ENCODE measurements around the gene PLPPR3.

The PLPPR3 gene

DNA sequence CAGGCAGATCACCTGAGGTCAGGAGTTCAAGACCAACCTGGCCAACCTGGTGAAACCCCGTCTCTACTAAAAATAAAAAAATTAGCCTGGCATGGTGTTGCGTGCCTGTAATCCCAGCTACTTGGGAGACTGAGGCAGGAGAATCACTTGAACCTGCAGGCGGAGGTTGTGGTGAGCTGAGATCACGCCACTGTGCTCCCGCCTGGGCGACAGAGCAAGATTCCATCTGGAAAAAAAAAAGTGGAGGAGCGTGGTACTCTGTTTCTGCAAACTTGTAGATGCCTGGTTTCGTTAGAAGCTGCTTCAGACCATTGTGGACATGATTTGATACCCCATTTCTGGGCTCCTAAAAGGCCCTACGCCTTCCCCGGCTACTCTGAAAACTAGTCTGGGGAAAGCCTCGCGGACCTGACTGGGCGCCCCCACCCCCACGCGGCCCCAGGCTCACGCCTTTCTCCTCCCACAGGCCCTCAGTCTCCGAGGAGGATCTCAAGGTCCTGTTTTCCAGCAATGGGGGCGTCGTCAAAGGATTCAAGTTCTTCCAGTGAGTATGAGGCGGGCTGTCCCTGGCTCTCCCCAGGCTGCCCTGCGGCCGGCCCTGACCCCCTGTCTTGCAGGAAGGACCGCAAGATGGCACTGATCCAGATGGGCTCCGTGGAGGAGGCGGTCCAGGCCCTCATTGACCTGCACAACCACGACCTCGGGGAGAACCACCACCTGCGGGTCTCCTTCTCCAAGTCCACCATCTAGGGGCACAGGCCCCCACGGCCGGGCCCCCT, 11.5 kb downstream of the PLPPR3 start:
- DNase-seq (ENCODE audit: low read depth): no peak

DNA sequence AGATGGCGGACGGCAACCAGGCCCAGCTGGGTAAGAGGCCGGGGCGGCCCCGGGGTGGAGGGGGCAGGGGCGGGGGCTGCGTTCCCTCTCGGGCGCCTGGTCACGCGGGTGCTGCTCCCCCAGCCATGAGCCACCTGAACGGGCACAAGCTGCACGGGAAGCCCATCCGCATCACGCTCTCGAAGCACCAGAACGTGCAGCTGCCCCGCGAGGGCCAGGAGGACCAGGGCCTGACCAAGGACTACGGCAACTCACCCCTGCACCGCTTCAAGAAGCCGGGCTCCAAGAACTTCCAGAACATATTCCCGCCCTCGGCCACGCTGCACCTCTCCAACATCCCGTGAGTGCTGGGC, 13.4 kb downstream of the PLPPR3 start:
- no peak for DNase-seq (ENCODE audit: low read depth)

DNA sequence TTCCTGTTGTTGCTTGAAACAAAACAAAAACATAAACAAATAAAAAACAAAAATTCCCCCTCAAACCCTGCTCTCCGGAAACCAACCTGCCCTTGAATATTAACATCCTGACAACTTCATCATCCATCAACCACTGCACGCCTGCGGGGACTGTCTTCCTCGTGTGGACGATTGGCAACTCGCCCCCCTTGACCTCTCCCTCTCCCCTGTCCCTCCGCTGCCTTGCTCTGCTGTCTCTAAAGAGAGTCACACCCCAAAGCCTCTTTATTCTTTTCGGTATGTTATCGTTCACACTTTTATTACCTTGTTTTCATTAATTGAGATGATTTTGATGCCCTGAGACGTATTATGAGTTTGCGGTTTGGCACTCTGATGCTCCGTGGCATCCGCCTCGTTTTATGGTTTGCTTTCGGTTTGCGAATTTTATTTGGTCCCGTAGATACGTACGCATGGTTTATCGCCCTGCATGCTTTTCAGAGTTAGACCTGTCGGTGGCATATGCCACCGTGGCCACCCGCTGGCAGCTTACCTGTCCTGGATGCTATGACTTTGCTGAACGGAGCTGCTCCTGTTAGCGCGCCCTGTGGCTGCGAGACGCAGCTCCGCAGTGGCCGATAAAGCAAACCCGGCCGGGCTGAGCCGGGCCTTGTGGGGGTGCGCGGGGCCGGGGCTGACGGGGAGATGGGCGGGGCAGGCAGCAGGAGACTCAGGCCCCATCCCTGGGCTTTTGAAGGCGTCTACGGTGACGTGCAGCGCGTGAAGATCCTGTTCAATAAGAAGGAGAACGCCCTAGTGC, 13.9 kb downstream of the PLPPR3 start:
- DNase-seq (ENCODE audit: low read depth): no peak

DNA sequence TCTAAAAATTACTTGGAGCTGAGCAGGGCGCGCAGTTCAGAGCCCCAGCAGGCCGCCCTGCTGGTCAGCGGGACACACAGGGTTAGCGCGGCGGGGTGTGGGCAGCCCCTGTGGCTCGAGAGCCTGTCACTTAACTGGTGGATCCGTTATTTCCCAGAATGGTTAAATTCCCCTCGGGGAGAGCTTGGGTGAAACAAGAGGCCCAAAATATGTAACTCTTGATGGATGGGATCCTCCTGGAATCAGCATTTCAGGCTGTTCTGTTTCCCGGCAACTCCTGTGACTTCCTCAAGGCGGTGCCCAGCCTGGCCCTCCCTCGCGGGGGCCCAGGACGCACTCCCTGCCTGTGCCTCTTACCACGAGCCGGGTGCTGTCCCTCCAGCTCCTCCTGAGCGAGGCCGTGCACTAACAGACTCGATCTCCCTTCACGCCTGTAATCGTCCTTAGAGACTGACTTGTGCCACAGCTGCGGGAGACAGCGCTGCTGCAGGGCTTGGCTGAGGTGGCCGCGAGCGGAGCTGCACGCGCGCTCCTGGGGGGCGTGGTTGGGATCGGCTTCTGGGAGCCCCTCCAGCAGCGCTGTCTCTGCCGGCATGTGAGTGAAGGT, 14.8 kb downstream of the PLPPR3 start:
- no peak for DNase-seq (ENCODE audit: low read depth)

DNA sequence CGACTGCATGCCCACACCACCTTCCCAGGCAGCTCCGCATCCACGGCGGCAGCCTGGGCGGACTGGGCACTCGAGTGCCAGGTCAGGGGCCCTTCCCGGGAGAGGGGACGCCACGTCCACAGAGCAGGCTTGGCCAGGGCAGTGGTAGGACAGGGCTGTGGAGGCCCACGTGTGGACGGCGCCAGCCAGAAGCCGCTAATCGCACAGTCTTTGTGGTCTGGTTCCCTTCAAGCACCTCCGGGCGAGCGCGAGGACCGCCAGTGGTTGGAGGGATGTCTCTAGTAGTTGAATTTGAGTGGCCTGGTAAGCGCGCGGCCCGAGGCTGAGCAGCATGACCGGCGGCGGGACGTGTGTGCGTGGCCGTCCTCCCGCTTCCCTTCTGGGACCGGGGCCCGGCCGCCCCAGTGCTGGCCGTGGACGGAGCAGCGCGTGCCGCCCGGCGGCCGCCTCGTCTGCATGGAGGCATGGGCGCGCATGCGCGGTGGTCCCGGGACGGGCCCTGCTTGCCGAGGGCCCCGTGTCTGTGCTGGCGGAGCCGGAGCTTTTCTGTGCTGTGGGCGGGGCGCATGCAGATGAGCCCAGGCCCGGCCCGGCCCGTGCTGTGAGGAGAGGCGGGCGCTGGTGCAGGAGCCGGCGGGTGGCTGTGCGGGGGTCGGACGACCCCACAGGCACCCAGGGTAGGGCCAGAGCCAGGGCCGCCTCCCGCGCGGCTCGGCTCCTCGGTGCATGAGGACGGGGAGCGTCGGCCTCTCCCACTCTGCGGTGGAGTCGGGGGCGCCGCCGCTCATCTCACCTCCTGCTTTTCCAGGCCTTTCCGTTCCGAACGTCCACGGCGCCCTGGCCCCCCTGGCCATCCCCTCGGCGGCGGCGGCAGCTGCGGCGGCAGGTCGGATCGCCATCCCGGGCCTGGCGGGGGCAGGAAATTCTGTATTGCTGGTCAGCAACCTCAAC, 15.9 kb downstream of the PLPPR3 start:
- DNase-seq (ENCODE audit: low read depth): no peak

DNA sequence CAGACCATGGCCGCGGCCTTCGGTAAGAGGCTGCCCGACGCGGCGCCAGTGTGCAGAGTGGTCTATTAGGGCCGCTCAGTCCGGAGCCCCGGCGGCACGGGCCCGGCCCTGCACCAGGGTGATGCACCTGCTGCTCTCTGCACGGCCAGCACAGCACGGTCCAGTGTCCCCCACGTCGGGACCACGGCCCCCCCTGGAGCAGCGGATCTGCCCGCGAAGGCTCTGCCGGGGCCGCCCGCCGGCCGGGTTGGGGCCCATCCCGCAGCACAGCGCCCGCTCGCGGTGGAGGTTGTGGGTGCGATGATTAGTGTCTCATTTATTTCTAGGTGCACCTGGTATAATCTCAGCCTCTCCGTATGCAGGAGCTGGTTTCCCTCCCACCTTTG, 16.6 kb downstream of the PLPPR3 start:
- no peak for DNase-seq (ENCODE audit: low read depth)

DNA sequence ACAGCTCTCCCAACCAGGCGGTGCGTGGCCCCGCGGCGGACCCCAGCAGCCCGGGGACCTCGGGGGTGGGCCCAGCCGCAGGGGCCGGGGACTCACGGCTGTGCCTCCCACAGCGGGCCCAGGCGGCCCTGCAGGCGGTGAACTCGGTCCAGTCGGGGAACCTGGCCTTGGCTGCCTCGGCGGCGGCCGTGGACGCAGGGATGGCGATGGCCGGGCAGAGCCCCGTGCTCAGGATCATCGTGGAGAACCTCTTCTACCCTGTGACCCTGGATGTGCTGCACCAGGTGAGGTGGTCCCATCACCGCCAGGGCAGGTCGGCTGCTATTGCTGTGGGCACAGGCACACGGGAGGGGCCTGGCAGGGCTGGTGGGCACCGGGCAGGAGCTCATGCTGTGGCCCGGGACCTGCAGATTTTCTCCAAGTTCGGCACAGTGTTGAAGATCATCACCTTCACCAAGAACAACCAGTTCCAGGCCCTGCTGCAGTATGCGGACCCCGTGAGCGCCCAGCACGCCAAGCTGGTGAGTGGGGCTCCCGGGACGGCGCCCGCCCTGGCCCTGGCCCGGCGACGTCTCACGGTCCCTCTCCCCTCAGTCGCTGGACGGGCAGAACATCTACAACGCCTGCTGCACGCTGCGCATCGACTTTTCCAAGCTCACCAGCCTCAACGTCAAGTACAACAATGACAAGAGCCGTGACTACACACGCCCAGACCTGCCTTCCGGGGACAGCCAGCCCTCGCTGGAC, 17.2 kb downstream of the PLPPR3 start:
- no peak for DNase-seq (ENCODE audit: low read depth)

DNA sequence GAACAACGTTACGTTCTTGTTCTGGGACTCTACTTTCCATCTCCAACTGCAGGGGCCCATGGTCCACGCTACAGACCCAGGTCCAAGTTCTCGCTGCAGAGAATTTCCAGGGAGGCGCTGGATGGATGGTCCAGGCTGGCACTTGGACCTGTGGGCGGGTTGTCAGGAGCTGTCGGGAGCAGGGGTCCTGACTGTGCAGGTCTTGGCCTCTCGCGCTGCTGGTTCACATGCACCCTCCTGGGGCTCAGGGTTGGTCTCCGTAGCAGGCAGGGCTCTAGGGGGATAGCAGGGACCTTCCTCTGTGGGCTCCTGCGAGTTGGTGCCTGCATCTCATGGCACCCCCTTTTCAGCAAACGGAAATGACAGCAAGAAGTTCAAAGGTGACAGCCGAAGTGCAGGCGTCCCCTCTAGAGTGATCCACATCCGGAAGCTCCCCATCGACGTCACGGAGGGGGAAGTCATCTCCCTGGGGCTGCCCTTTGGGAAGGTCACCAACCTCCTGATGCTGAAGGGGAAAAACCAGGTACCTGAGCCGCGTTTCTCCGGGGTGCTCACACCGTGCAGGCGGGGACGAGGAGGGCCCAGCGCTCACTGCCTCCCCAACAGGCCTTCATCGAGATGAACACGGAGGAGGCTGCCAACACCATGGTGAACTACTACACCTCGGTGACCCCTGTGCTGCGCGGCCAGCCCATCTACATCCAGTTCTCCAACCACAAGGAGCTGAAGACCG, 17.9 kb downstream of the PLPPR3 start:
- DNase-seq (ENCODE audit: low read depth): no peak

DNA sequence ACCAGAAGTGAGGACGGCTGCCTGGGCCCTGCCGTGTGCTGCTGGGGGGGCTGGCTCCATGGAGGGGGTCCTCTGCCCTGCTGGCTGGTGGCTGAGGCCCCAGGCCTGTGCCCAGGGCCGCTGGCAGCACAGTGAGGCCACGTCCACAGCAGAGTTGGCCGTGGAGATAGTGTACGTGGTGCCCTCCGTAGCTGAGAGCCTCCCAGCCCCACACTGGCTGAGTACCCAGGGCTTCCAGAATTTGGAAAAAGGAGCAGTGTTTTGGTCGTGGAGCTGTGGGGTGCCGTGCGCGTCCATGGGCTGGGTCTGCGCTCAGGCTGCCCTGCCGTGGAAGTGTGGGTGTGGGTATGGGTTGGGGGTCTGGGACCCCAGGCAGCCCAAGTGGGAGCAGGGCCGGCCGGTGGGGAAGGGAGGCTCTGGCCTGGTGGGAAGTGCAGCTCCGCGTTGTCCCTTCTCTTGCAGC, 18.6 kb downstream of the PLPPR3 start:
- no peak for DNase-seq (ENCODE audit: low read depth)

DNA sequence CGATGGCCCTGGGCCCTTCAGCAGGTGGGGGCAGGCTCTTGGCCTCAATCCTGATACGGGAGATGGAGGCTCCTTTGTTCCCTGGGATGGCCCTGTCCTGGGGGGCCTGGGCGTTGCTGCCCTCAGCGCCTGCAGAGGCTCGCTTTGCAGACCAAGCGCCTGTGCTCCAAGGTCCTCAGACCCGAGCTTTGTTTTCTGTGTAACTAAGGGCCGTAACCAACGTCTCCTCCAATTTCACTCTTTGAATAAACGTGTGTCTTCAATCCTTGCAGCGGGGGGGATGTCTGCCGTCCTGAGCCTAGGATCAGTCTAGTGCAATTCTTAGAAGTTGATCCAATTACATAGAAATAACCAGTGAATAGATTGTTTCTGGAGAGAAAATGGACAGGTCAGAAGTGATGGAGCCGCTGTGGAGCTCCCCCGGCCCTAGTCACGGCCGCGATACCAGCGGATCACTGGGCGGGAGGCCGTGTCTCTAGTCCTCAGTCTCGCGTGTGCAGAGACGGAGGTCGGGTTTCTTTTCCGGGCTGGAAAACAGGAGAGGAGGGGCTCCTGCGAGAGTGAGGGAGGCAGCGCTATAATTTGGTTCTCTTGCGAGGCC, 19.2 kb downstream of the PLPPR3 start:
- no peak for DNase-seq (ENCODE audit: low read depth)

DNA sequence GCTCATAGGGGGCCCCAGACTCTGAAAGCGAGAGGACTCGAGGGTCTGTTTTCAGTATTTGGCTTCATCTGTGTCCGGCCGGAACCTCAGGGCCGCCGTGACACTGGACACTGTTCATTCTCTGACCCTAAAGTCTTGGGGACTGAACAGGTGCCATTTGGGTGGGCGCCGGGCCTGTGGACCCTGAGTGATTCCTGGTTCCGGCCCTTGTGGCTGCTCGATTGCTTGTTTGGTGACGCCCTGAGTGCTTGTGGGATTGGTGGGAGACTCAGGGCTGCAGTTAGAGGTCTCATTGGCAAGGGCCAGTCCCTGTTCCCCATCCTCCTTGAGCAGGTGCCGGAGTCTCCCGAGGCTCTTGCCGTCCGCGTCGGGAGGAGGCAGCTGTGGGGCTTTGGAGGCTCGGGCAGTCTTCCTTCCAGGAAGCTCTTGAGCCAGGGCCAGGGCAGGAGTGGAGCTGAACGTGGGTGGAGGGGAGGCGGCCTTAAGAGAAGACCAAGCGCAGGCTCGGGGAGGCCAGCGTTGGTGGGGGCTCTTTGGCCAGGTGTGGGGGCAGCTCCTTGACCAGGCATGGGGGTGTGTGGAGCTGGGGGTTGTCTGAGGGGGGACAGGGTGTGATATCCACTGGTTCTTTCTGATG, 19.8 kb downstream of the PLPPR3 start:
- no peak for DNase-seq (ENCODE audit: low read depth)

DNA sequence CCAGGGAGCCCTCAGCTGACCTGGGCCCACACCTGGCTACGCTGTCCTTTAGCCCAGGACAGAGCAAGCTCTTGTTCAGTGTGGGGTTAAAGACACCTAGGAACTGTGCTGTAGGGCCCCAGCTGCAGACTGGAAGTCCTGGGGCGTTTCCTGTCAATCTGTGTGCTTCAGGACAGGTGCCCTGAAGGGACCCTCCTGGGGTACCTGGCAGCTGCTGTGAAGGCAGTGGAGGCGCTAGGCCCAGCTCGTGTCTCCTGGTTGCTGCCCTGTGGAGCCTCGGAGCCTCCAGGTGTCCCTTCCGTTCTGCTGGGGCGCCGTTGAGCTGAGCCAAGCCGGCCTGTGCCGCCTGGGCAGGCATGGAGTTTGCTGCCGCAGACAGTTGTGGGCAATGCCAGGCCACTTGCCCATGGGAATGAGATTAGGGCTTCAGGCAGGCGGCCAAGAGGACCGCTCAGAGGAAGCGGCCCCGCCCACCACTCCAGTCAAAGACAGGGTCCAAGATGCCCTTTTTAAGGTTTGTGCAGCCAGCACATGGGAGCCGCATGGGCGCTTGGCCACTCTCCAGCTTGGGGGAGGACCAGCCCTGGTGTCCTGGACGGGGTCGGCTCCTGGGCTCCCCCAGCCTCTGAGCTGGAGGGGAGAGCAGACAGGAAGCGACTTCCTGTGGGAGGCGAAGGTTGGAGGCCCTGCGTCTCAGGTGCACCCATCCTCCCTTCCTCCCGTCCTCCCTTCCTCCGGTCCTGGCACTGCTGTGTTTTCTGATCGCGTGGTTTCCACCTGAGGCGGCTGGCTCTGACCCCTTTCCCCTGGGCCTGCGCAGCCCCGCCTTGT, 20.5 kb downstream of the PLPPR3 start:
- no peak for DNase-seq (ENCODE audit: low read depth)

DNA sequence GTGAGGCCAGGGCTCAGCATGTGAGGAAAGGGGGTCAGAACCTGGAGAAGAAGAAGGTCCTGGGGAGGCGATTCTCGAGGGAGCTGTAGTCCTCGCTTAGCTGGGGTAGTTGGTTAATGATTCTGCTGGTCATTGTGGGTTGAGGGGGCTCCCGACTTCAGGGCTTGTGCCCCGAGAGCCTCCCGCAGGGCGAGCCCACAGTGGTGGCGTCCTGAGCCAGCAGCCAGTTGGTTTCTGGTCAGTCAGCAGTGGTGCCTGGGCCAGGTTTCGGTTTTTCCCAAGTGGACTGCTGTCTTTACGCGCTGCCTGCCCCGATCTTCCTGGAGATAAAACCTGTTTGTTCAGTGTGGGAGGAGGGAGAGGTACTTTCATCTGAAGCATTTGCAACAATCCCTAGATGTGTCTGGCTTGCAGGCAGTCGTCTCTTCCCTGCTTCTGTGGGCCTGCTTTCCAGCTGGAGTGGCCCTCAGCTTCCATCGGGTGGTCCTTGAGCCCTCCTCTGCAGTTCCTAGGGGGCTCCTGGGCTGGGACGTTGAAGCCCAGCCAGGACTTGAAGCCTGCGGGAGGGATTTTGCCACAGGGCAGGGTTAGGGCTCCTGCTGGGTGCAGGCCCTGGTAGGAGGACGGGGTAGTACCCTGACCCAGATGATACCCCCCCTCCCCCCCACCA, 21.3 kb downstream of the PLPPR3 start:
- no peak for DNase-seq (ENCODE audit: low read depth)

DNA sequence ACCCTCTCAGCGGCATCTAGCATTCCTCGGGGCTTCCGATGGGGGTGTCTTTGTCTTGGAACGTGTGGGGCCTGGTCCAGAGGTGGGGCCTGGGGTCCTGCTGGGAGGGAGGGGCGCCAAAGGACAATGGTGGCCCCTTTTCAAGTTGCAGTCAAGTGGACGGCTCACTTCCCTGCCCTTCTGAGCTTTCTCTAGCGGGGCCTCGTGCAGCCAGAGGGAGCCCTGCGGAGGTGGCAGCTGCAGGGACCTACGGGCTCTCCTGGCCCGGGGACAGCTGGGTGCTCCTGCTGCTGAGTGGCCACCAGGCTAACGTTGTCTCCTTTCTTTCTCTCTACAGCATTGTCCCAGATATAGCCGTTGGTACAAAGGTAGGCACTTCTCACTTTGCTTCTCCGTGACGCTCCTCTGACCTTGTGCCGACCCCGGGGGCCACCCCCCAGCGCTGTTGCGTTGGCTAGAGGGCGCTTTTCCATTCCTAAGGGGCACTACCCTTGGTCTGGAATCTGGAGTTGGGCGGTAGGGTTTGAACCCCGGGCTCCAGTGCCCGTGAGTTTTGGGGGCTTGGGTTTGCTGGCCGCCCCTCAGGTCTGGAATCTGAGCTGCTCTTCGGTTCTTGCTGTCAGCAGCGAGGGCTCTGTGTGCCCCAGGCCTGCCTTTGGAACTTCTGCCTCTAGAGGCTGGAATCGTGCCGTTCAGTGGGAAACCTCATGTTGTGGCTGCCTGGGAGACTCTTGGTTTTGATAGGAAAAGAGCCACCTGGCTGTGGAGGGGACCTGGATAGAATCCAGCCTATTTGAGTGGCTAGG, 22.5 kb downstream of the PLPPR3 start:
- no peak for DNase-seq (ENCODE audit: low read depth)

DNA sequence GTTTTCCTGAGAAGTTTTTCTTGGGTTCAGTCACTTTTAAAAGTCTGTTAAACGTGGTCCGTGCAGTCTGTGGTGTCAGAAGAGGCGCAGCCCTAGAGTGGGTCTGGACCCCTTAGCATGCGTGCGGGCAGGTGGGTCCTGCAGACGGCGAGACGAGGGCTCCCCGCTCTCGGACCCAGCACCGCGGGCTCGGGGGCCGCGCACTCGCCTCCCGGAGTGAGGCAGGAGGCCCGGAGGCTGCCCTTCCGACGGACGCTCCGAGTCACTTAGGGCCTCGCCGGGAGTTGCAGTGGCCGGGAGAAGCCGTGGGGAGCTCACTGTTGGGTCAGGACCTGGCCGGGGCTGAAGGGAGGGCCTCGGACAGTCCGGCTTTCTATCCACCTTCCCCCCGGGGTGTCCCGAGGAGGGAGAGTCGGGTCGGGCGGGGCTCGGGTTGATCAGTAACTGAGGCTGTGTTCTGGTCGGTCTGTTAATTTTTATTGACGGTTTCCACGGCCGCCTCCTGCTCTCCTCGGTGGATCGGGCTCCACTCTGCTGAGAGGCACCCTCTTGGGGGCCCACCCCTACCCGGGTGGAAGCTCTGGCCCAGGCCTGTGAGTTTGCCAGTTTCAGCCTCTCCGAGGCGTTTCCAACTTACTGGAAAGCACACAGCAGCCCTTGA, 23.2 kb downstream of the PLPPR3 start:
- DNase-seq (ENCODE audit: low read depth): no peak

DNA sequence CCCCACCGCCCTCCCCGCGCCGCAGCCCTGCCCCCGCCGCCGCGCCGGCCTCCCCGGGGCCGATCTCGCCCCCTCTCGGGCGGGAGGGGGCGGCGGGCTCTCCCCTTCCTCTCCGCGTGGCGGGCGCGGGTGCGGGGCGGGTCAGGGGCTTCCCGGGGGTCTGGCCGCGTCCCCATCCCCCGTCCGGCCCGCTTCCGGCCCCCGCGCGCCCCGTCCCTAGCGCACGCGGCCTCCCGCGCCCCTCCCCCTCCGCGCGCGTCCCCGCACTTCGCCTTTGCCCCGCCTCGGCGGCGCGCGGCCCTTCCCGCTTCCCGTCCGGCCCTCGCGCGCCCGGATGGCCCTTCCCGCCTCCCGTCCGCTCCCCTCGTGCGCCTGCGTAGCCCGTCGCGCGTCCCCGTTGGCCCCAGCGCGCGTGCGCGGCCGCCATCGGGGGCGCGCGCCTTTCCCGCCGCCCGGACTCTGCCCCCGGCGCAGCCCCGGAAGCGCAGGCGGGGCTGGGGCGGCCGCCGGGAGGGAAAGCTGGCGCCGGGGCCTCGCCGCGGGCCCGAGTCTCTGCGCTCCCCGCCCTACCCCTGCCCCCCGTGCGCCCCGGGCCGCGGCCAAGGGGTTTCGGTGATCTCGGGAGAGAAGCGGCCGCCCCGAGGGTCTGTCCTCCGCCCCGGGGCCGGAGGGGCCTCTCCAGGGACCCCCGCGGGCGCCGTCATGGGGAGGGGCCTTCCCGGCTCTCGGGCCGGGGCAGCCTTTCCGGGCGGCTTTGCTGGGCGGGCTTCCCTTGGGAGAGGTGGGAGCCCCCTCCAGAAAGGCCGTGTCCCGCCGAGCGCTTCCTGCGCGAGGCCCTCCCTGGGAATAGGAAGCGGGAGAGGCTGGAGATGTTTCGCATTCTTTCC, 24.0 kb downstream of the PLPPR3 start:
- peak; percentile 93 for DNase-seq (ENCODE audit: low read depth)

All from activated T-cell treated with anti-CD3 and anti-CD28 coated beads for 48 hours (primary cell).